Measurements from ENCODE around the gene CREB1. TPM values are rescaled to one million over a fixed set of nuclear protein-coding genes. Genes with fewer than 3 reads are reported as not detected.

CREB1 gene
- total RNA-seq, 6 experiments from 2014 or later = 10.1 to 22.6 (median 16.8) TPM

DNA sequence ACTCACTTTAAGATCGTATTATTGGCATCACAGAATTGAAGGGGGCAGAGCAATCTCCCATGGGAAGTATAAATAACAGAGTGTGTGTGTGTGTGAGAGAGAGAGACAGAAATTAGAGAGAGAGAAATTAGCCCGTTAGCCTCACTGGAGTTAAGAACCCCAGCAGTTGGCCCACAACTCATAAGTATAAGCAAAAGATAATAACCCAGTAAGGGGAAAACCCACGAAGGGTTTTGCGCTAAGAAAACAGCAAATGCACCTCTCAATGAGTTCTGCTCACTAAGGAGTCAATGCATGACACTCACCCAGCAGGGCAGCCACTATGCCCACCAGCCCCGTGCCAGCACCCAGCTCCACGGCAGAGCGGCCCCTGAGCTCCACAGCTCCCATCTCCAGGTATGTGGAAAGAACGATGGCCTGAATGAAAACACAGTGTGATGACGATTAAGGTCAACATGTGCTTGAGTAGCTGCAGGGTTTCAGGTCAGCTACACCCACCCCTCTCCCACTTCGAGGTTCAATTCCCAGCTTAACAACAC is 91.8 kb downstream of the CREB1 start:
- intact Hi-C loops (cut with DNase I) = loop anchor here in 1 of 2 donors (10.0 kb wide), 1 partner anchor 113 kb away; no protein-coding TSS in a partner anchor
- Histone ChIP-seq H3K4me1 (peaks cover 0 to 15% (median 3%) of the 10 kb centered on the region in 4 donors), H3K36me3 (peaks cover 0 to 25% (median 1%) of the 10 kb centered on the region in 4 donors), H3K27me3 (no peaks in the 10 kb centered on the region), H3K27ac (no peak overlapping the region), H3K4me3 (no peak overlapping the region), H3K9me3 (no peaks in the 10 kb centered on the region)
- ATAC-seq (no peak), DNase-seq (no peak)
- 77% methylated on average over 5 of the region's 10 CpGs for WGBS (ENCODE audit: insufficient coverage, low coverage, low lambda C conversion rate, missing lambda C conversion rate)
- no peak for TF ChIP-seq POLR2A (IDR thresholded peaks at IDR 0.05)
- TF ChIP-seq, protein P1, sequence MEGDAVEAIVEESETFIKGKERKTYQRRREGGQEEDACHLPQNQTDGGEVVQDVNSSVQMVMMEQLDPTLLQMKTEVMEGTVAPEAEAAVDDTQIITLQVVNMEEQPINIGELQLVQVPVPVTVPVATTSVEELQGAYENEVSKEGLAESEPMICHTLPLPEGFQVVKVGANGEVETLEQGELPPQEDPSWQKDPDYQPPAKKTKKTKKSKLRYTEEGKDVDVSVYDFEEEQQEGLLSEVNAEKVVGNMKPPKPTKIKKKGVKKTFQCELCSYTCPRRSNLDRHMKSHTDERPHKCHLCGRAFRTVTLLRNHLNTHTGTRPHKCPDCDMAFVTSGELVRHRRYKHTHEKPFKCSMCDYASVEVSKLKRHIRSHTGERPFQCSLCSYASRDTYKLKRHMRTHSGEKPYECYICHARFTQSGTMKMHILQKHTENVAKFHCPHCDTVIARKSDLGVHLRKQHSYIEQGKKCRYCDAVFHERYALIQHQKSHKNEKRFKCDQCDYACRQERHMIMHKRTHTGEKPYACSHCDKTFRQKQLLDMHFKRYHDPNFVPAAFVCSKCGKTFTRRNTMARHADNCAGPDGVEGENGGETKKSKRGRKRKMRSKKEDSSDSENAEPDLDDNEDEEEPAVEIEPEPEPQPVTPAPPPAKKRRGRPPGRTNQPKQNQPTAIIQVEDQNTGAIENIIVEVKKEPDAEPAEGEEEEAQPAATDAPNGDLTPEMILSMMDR (IDR thresholded peaks at IDR 0.05) = no peak

DNA sequence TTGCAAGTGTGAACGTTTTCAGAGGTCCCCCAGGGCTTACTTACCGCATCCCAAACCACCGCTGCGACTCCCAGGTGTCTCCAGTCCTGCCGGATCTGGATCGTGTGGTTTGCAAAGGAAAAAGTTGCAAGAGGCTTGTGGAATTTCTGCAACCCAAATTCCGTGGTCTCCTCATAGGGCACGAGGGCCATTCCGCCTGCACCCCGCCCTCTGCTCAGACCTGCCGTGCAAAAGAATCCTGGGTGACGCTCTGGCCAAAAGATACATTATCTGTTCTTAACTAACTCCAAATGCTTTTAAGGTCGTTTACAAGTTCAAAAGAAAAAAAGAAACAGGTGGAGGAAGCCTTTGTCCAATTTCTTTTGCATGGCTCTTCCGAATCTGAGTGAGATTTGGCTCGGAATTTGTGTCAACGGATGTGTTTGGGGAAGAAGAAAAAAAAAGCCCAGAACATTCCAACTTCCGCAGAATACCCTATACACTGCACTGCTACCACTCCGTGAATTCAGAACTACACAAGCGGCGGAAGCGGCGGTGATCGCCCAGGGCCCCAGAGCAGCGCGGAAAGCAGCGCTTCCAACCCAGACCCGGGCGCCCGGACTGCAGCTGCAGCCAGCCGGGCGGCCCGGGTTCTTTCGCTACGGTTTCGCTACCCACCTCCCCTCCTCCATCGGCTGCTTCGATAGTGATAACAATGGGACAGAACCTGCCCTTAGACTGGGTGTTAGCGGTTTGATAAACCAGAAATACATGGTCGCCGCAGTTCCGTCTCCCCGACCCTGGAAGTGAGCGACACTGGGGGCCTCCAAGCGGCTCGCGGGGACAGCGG is 94.6 kb downstream of the CREB1 start:
- H3K4me1 ChIP-seq = peaks cover 0 to 13% (median 3%) of the 10 kb centered on the region in 4 donors
- DNase-seq (peak; percentile 79 to 83 (median 82)), ATAC-seq (peak; percentile 51 to 63 (median 56))
- H3K4me3 ChIP-seq = peak overlapping the region; percentile 78 to 97 (median 79)
- TF ChIP-seq, protein P1 (IDR thresholded peaks at IDR 0.05) = no peak
- no peak for TF ChIP-seq POLR2A (IDR thresholded peaks at IDR 0.05)
- peaks cover 0 to 16% (median 0%) of the 10 kb centered on the region in 4 donors for H3K36me3 ChIP-seq
- peak overlapping the region; percentile 95 to 97 (median 95) for H3K27ac ChIP-seq
- H3K27me3 ChIP-seq = no peaks in the 10 kb centered on the region
- WGBS (ENCODE audit: insufficient coverage, low coverage, low lambda C conversion rate, missing lambda C conversion rate) = 4% methylated on average over 27 of the region's 47 CpGs
- no peaks in the 10 kb centered on the region for H3K9me3 ChIP-seq
- intact Hi-C loops (cut with DNase I) = loop anchor here in 1 of 2 donors (10.0 kb wide), 1 partner anchor 110 kb away; no protein-coding TSS in a partner anchor

DNA sequence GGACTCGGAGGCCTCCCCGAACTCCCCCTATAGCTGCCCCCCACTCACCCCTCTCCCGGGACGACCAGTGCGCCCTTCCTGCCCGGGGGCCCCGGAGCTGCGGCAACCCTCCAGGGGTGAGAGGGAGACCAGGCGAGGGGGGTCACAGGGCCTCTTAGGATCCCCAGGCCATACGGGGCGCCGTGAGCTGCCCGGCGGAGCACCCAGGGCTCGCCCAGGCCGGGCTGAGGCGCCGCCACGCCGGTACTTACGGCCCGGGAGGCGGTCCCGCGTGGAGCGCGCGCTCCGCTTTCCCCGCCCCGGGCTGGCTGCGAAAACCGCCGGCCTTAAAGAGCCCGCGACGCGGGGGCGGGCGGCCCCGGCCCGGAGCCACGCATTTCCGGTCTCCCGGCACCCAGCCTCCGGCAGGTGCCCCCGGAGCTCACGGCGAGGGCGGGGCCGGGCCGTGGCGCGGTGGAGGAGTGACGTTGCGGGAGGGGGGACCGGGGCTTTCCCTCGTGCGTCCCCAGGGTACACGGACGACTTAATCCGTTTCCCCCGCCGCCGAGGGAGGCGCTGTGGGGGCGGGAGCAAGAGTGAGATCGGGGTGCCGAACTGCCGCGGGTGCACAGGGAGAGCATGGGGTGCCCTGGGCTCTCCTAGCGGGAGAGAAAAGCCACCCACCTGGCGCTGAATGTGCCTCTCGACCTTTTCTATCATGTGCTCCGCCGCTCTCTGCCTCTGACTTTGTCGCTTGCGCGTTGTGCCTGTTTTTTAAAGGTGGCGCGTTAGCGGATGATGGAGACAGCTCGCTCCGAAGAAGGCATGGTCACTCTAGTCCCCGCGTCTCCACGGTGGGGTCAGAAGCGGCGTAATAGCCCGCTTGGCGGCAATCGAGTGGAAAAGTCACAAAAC is 95.5 kb downstream of the CREB1 start, which contains the start of gene METTL21A:
Gene METTL21A (minus strand): TSS at position 381 of the 894 bp plus-strand sequence. CDS start 1,019 bp downstream, outside the sequence.
- intact Hi-C loops (cut with DNase I) = loop anchor here in 1 of 2 donors (10.0 kb wide), 1 partner anchor 110 kb away; no protein-coding TSS in a partner anchor
- Histone ChIP-seq H3K4me3 (peak within 1 kb of the TSS; percentile 78 to 97 (median 79)), H3K9me3 (no peaks in the 10 kb centered on the region), H3K4me1 (peaks cover 0 to 6% (median 2%) of the 10 kb centered on the region in 4 donors), H3K36me3 (peaks cover 0 to 14% (median 0%) of the 10 kb centered on the region in 4 donors), H3K27ac (peak within 1 kb of the TSS; percentile 95 to 97 (median 95)), H3K27me3 (no peaks in the 10 kb centered on the region)
- peak; percentile 81 to 91 (median 86) for ATAC-seq
- TF ChIP-seq, protein P1 (IDR thresholded peaks at IDR 0.05) = peak; percentile 33 to 52 (median 43)
- peak; percentile 89 for TF ChIP-seq POLR2A (IDR thresholded peaks at IDR 0.05)
- WGBS (ENCODE audit: insufficient coverage, low coverage, low lambda C conversion rate, missing lambda C conversion rate) = under 1% methylated on average over 18 of the region's 92 CpGs
- DNase-seq = peak; percentile 94 to 96 (median 96)

DNA sequence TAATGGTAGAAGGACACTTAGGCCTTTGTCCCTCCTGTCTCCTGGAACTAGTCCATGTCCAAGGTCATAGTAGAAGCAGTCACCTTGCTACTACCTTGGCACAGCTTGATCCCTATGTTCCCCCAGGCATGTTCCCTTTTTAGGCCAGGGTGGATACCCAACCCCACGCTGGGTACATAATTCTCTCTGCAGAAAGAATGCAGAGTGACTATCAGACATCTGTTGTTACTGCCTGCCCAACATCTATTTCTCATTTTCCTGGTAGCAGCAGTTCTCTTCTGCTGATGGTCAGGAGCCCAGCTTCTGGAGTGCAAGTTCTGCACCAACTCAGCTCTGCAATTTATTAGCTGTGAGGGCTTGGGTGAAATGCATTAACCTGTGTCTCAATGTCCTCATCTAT is 99.8 kb downstream of the CREB1 start:
- H3K4me3 ChIP-seq = no peak overlapping the region
- H3K36me3 ChIP-seq = no peaks in the 10 kb centered on the region
- TF ChIP-seq POLR2A (IDR thresholded peaks at IDR 0.05) = no peak
- TF ChIP-seq, protein P1 (IDR thresholded peaks at IDR 0.05) = no peak
- H3K9me3 ChIP-seq = no peaks in the 10 kb centered on the region
- 100% methylated on average over 1 of the region's 1 CpG for WGBS (ENCODE audit: insufficient coverage, low coverage, low lambda C conversion rate, missing lambda C conversion rate)
- ATAC-seq = no peak
- intact Hi-C loops (cut with DNase I) = loop anchor here in 1 of 2 donors (10.0 kb wide), 1 partner anchor 105 kb away; no protein-coding TSS in a partner anchor
- H3K4me1 ChIP-seq = peaks cover 0 to 12% (median 3%) of the 10 kb centered on the region in 4 donors
- no peak overlapping the region for H3K27ac ChIP-seq
- DNase-seq = no peak
- H3K27me3 ChIP-seq = no peaks in the 10 kb centered on the region
